ENCODE results near the gene TSPEAR. TPM values are rescaled to one million over a fixed set of nuclear protein-coding genes. Genes with fewer than 3 reads are reported as not detected.

TSPEAR gene
- total and polyA plus RNA-seq, 9 of the 15 experiments (the other 6 are each of a cell fraction or from before 2014, with no cell fraction given), result not detected

DNA sequence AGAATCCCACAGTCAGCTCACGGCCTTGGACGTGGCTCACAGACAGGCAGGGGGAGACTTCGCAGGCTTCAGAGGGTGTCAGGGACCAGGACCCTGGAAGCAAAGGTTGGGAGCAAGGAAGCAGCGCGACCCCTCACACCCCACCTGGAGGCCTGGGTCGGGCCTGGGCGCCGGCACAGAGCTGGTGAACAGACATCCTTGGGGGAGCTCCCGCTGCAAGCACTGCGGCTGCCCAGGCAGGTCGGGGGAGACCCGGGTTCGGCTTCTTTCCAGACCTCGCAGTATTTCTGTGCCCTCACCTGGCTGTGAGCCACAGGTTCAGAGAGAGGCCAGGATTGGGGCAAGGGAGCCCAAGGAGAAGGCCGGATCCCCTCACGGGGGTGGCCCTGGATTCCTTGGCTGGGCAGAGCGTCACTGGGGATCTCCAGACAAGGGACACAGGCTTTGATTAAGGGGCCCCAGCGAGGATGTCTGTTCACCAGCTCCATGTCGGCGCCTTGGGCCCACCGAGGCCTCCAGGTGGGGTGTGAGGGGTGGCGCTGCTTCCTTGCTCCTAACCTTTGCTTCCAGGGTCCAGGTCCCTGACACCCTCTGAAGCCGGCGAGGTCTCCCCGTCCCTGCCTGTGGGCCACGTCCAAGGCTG lies 37.9 kb upstream of the TSPEAR start (continued):
- TF ChIP-seq, protein P1, sequence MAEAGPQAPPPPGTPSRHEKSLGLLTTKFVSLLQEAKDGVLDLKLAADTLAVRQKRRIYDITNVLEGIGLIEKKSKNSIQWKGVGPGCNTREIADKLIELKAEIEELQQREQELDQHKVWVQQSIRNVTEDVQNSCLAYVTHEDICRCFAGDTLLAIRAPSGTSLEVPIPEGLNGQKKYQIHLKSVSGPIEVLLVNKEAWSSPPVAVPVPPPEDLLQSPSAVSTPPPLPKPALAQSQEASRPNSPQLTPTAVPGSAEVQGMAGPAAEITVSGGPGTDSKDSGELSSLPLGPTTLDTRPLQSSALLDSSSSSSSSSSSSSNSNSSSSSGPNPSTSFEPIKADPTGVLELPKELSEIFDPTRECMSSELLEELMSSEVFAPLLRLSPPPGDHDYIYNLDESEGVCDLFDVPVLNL (CRISPR knock-in tag; IDR thresholded peaks at IDR 0.05; ENCODE audit: low read depth), result no peak
- TF ChIP-seq ZNF23 (CRISPR knock-in tag; IDR thresholded peaks at IDR 0.05) (no peak), U2AF2 (optimal IDR thresholded peaks at IDR 0.05; ENCODE audit: low read depth, low read length) (no peak), ZNF212 (CRISPR knock-in tag; IDR thresholded peaks at IDR 0.05) (no peak), SLC30A9 (CRISPR knock-in tag; IDR thresholded peaks at IDR 0.05) (no peak), ZNF24 (IDR thresholded peaks at IDR 0.05) (no peak), NR2C2 (CRISPR knock-in tag; IDR thresholded peaks at IDR 0.05) (no peak), NR2C2 (tag; IDR thresholded peaks at IDR 0.05) (no peak), CBFA2T3 (IDR thresholded peaks at IDR 0.05) (no peak)
- TF ChIP-seq, protein P2, sequence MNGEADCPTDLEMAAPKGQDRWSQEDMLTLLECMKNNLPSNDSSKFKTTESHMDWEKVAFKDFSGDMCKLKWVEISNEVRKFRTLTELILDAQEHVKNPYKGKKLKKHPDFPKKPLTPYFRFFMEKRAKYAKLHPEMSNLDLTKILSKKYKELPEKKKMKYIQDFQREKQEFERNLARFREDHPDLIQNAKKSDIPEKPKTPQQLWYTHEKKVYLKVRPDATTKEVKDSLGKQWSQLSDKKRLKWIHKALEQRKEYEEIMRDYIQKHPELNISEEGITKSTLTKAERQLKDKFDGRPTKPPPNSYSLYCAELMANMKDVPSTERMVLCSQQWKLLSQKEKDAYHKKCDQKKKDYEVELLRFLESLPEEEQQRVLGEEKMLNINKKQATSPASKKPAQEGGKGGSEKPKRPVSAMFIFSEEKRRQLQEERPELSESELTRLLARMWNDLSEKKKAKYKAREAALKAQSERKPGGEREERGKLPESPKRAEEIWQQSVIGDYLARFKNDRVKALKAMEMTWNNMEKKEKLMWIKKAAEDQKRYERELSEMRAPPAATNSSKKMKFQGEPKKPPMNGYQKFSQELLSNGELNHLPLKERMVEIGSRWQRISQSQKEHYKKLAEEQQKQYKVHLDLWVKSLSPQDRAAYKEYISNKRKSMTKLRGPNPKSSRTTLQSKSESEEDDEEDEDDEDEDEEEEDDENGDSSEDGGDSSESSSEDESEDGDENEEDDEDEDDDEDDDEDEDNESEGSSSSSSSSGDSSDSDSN (IDR thresholded peaks at IDR 0.05; ENCODE audit: borderline replicate concordance in 1 of 2, low read depth in 2 of 2, low read length in 2 of 2), result no peak
- TF ChIP-seq, protein P3, sequence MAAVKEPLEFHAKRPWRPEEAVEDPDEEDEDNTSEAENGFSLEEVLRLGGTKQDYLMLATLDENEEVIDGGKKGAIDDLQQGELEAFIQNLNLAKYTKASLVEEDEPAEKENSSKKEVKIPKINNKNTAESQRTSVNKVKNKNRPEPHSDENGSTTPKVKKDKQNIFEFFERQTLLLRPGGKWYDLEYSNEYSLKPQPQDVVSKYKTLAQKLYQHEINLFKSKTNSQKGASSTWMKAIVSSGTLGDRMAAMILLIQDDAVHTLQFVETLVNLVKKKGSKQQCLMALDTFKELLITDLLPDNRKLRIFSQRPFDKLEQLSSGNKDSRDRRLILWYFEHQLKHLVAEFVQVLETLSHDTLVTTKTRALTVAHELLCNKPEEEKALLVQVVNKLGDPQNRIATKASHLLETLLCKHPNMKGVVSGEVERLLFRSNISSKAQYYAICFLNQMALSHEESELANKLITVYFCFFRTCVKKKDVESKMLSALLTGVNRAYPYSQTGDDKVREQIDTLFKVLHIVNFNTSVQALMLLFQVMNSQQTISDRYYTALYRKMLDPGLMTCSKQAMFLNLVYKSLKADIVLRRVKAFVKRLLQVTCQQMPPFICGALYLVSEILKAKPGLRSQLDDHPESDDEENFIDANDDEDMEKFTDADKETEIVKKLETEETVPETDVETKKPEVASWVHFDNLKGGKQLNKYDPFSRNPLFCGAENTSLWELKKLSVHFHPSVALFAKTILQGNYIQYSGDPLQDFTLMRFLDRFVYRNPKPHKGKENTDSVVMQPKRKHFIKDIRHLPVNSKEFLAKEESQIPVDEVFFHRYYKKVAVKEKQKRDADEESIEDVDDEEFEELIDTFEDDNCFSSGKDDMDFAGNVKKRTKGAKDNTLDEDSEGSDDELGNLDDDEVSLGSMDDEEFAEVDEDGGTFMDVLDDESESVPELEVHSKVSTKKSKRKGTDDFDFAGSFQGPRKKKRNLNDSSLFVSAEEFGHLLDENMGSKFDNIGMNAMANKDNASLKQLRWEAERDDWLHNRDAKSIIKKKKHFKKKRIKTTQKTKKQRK (IDR thresholded peaks at IDR 0.05; ENCODE audit: borderline replicate concordance, low read depth, low read length), result no peak
